Endothelial cell of umbilical vein (primary cell): Measurements from ENCODE around the gene TCERG1L. TPM values are rescaled to one million over a fixed set of nuclear protein-coding genes. Genes with fewer than 3 reads are reported as not detected.

ENCODE experiments used
- BruUV-seq: library from RNA; stranded (reverse); fragments of 400-500 nt; replicated peaks from 2 replicates; lab custom pipeline; 2021; lab: Mats Ljungman, UMichigan
- CTCF ChIA-PET: fragments of 300-600, 350-600 bp; sonication (Branson Sonifier 250); formaldehyde crosslinking; loops from one replicate; lab custom pipeline; 2021; ENCODE audit warnings: antibody characterized with exemption, inconsistent platforms; lab: Charles Lee
- POLR2A ChIA-PET: fragments of 300-600, 350-600 bp; sonication (Branson Sonifier 250); formaldehyde crosslinking; loops from one replicate; lab custom pipeline; 2021; ENCODE audit warnings: antibody characterized with exemption, inconsistent platforms; lab: Charles Lee
- DNase-seq: peaks from one replicate; pipeline ENCODE4 v3.0.0-alpha.2; 2011; ENCODE audit warnings: low read depth, low spot score
- FAIRE-seq: peaks from 2 replicates; lab custom pipeline; 2011; peaks lifted over from hg19 to GRCh38; lab: Jason Lieb, UNC
- H2AFZ ChIP-seq: 2 replicates; pipeline ENCODE4 v1.6.0; 2012; ENCODE audit warnings: low read depth, low read length, control low read depth, inconsistent platforms
- H3K27ac ChIP-seq: 2 replicates; pipeline ENCODE4 v1.5.1; 2011; ENCODE audit warnings: low read depth, mild to moderate bottlenecking, control low read depth, low read length, moderate library complexity; ENCODE audit not compliant: insufficient read depth
- H3K27me3 ChIP-seq, 2 experiments: 2 replicates each; pipeline versions ENCODE4 v1.6.0 to v1.6.1; 2011; ENCODE audit warnings: low read length in 2 of 2, mixed read lengths in 1 of 2; ENCODE audit not compliant: control insufficient read depth in 2 of 2, insufficient read depth in 2 of 2
- H3K36me3 ChIP-seq, 2 experiments: 2 replicates in 1 of 2; 3 replicates in 1 of 2; pipeline ENCODE4 v1.5.1; 2011; ENCODE audit warnings: low read length in 2 of 2, mild to moderate bottlenecking in 1 of 2, moderate library complexity in 1 of 2; ENCODE audit not compliant: control insufficient read depth in 2 of 2, insufficient read depth in 2 of 2; ENCODE audit errors: extremely low read depth in 1 of 2
- H3K4me1 ChIP-seq: 3 replicates; pipeline ENCODE4 v1.5.1; 2011; ENCODE audit warnings: mild to moderate bottlenecking, low read length; ENCODE audit not compliant: control insufficient read depth, insufficient read depth; ENCODE audit errors: extremely low read depth
- H3K4me2 ChIP-seq: 2 replicates; pipeline ENCODE4 v1.6.1; 2011; ENCODE audit warnings: low read length, control low read depth, mixed read lengths; ENCODE audit not compliant: insufficient read depth
- H3K4me3 ChIP-seq, 3 experiments: fragments of 200-600 bp in 1 of 3; sonication (generic), shearing (Covaris generic) in 1 of 3; replicated peaks in 1 of 3; 2 replicates each; pipeline ENCODE4 v1.5.1; 2011 to 2016; ENCODE audit warnings: control low read depth in 3 of 3, low read length in 3 of 3, mild to moderate bottlenecking in 2 of 3, inconsistent platforms in 1 of 3, low read depth in 1 of 3, moderate library complexity in 1 of 3; ENCODE audit not compliant: insufficient read depth in 1 of 3
- H3K79me2 ChIP-seq: 2 replicates; pipeline ENCODE4 v1.6.0; 2012; ENCODE audit warnings: low read length, inconsistent platforms; ENCODE audit not compliant: control insufficient read depth, insufficient read depth
- H3K9ac ChIP-seq: replicated peaks from 2 replicates; pipeline ENCODE3; 2011; ENCODE audit warnings: low read length, control low read depth; ENCODE audit not compliant: insufficient read depth; ENCODE audit errors: extremely low read depth
- H3K9me1 ChIP-seq: replicated peaks from 3 replicates; pipeline ENCODE4 v1.6.0; 2011; ENCODE audit warnings: mild to moderate bottlenecking, low read length; ENCODE audit not compliant: control insufficient read depth, insufficient read depth; ENCODE audit errors: extremely low read depth
- H3K9me3 ChIP-seq: replicated peaks from 2 replicates; pipeline ENCODE4 v1.5.1; 2012; ENCODE audit warnings: low read length, inconsistent platforms; ENCODE audit not compliant: control insufficient read depth, insufficient read depth
- H4K20me1 ChIP-seq: replicated peaks from 2 replicates; pipeline ENCODE3; 2011; ENCODE audit warnings: mild to moderate bottlenecking, low read length; ENCODE audit not compliant: control insufficient read depth, insufficient read depth; ENCODE audit errors: extremely low read depth
- CTCF ChIP-seq, 2 donors: IDR thresholded peaks; 1 replicate in 1 of 2; 2 replicates in 1 of 2; pipeline ENCODE4 v1.5.1; 2011; ENCODE audit warnings: low read length in 2 of 2, mild to moderate bottlenecking in 2 of 2, moderate library complexity in 2 of 2, control low read depth in 1 of 2, inconsistent platforms in 1 of 2, low read depth in 1 of 2; ENCODE audit not compliant: insufficient read depth in 1 of 2; ENCODE audit errors: extremely low read depth in 1 of 2
- EZH2 ChIP-seq: IDR thresholded peaks from 2 replicates; pipeline ENCODE4 v1.6.1; 2012; ENCODE audit warnings: borderline replicate concordance, low read depth, mild to moderate bottlenecking, moderate library complexity, low read length, inconsistent platforms; ENCODE audit not compliant: severe bottlenecking
- FOS ChIP-seq: IDR thresholded peaks from 2 replicates; pipeline ENCODE4 v1.6.1; 2011; ENCODE audit warnings: mild to moderate bottlenecking, low read length, moderate library complexity, borderline replicate concordance; ENCODE audit not compliant: insufficient read depth
- GATA2 ChIP-seq: IDR thresholded peaks from 2 replicates; pipeline ENCODE4 v1.7.0; 2011; ENCODE audit warnings: low read depth, mild to moderate bottlenecking, moderate library complexity, mixed read lengths, low read length; ENCODE audit not compliant: insufficient read length, insufficient read depth
- JUN ChIP-seq: IDR thresholded peaks from 2 replicates; pipeline ENCODE4 v1.6.1; 2011; ENCODE audit warnings: borderline replicate concordance, low read depth; ENCODE audit not compliant: insufficient read length, insufficient read depth
- MAX ChIP-seq: IDR thresholded peaks from 2 replicates; pipeline ENCODE4 v1.6.1; 2011; ENCODE audit not compliant: insufficient read depth, insufficient read length
- MYC ChIP-seq: IDR thresholded peaks from one replicate; pipeline ENCODE4 v1.6.1; 2011; ENCODE audit warnings: mild to moderate bottlenecking, low read depth, low read length
- POLR2A ChIP-seq: IDR thresholded peaks from 2 replicates; pipeline ENCODE4 v1.6.1; 2012; ENCODE audit warnings: low read depth, mild to moderate bottlenecking, control low read depth, low read length
- POLR2AphosphoS5 ChIP-seq: IDR thresholded peaks from 2 replicates; pipeline ENCODE4 v1.6.1; 2012; ENCODE audit warnings: low read depth, mild to moderate bottlenecking, control low read depth, low read length, moderate library complexity; ENCODE audit not compliant: insufficient read depth
- dilution Hi-C: fragments of 300-500 bp; cut with MboI; formaldehyde crosslinking; loops from one replicate; pipeline ENCODE4 v1.15.0; 2019; ENCODE audit warnings: low sequenced_read_pairs; ENCODE audit not compliant: extremely low pct_ligation_motif_present
- intact Hi-C: fragments of 100-400 bp; cut with micrococcal nuclease; formaldehyde crosslinking; loops from one replicate; pipeline ENCODE4 v1.10.0; 2022
- polyA plus RNA-seq, 4 experiments: library from polyadenylated mRNA; depleted of rRNA in 3 of 4; stranded (reverse) in 3 of 4; unstranded in 1 of 4; fragments of >200 nt; gene quantifications; 2 replicates each; pipeline versions ENCODE4 v1.2.1 to v1.2.3, GENCODE V29; 2011 to 2012; ENCODE audit warnings: missing spikeins in 1 of 4
- total RNA-seq: library from RNA; stranded (reverse); gene quantifications from 2 replicates; pipeline ENCODE4 v1.2.3, GENCODE V29; 2021

The TCERG1L gene
- total and polyA plus RNA-seq, 2 donors (not counting 3 experiments of a cell fraction or from before 2014, with no cell fraction given), result not detected

- POLR2A ChIA-PET, result no interaction called here
These were observed 218.6 kb downstream of the TCERG1L start for GRCh38 chr10:131092876-131093275.

More at GRCh38 chr10:131092876-131093275, 218.6 kb downstream of the TCERG1L start:
- BruUV-seq, result no TSS peak
- Histone ChIP-seq H3K4me3 (no peak overlapping the region), H3K9ac (no peak overlapping the region), H3K9me3 (peaks cover 7% of the 10 kb centered on the region), H3K27ac (no peak overlapping the region), H3K4me1 (no peaks in the 10 kb centered on the region), H3K79me2 (no peaks in the 10 kb centered on the region), H3K9me1 (no peaks in the 10 kb centered on the region), H4K20me1 (no peaks in the 10 kb centered on the region), H3K27me3 (no peaks in the 10 kb centered on the region), H2AFZ (no peak overlapping the region), H3K36me3 (no peaks in the 10 kb centered on the region), H3K4me2 (no peak overlapping the region)
- TF ChIP-seq MAX (no peak), JUN (no peak), CTCF (IDR thresholded peaks at IDR 0.05; ENCODE audit: extremely low read depth in 1 of 2, insufficient read depth in 1 of 2, low read depth in 1 of 2, low read length in 2 of 2) (no peak), POLR2A (no peak), FOS (no peak), POLR2AphosphoS5 (no peak), GATA2 (no peak), MYC (no peak), EZH2 (no peak)
- CTCF ChIA-PET, result no interaction called here
- intact Hi-C loops (no loop called here), dilution Hi-C loops (no loop called here)
- FAIRE-seq (no peak), DNase-seq (no peak)
